Posterior cingulate gyrus (tissue), 11 donors: ENCODE data around the gene NAXD.
"Not testable (repeated sequence)": the region's sequence is repeated elsewhere in the genome, so short reads cannot be mapped to it uniquely, and the experiment has no call there.

Source experiments
- DNase-seq, 10 donors: peaks; one replicate each; pipeline versions ENCODE4 v3.0.0 to v3.0.0-alpha.2; 2020 to 2021; ENCODE audit warnings: mixed read lengths in 3 of 10
- intact Hi-C: fragments of 100-400 bp; cut with DNase I; formaldehyde crosslinking; loops from one replicate; pipeline ENCODE4 v1.15.1; 2023

Gene NAXD

GRCh38 chr13:110592665-110593064 is 22.7 kb upstream of the NAXD start:
- intact Hi-C loops = no loop called here

GRCh38 chr13:110593430-110594130 is 21.8 kb upstream of the NAXD start:
- DNase-seq = no peak
- intact Hi-C loops = no loop called here

More at GRCh38 chr13:110592665-110593064, 22.7 kb upstream of the NAXD start:
- no peak for DNase-seq

GRCh38 chr13:110597041-110597689 is 18.2 kb upstream of the NAXD start:
- DNase-seq = no peak
- intact Hi-C loops = loop anchor here (5.0 kb wide), 1 partner anchor 220 kb away; no protein-coding TSS in a partner anchor

- intact Hi-C loops = no loop called here
- no peak for DNase-seq
Observed at GRCh38 chr13:110600261-110600819, 15.0 kb upstream of the NAXD start.

GRCh38 chr13:110600980-110601379 is 14.4 kb upstream of the NAXD start:
- no peak for DNase-seq
- intact Hi-C loops = no loop called here

- intact Hi-C loops = no loop called here
- DNase-seq = no peak
Observed at GRCh38 chr13:110605132-110605531, 10.2 kb upstream of the NAXD start.

- DNase-seq, intact Hi-C loops: not testable (repeated sequence)
Observed at GRCh38 chr13:110606281-110606680, 9.1 kb upstream of the NAXD start.

GRCh38 chr13:110607675-110608224 is 7.6 kb upstream of the NAXD start:
- intact Hi-C loops = no loop called here
- DNase-seq = no peak

GRCh38 chr13:110610955-110611595 is 4.3 kb upstream of the NAXD start:
- DNase-seq = no peak
- intact Hi-C loops = loop anchor here (10.0 kb wide), 1 partner anchor 304 kb away; the partner anchor contains the start of gene ANKRD10

GRCh38 chr13:110615005-110615321 is 382 bp upstream of the NAXD start:
- intact Hi-C loops = loop anchor here (5.0 to 10.0 kb wide), 2 partner anchors 92 to 300 kb away; partner anchors contain the start of genes ANKRD10 and CARS2

GRCh38 chr13:110616103-110617101 is 1.1 kb downstream of the NAXD start:
- DNase-seq = peak in 3 of 10 donors; percentile 27 to 88 (median 78)
- intact Hi-C loops = loop anchor here (5.0 to 10.0 kb wide), 2 partner anchors 91 to 298 kb away; partner anchors contain the start of genes ANKRD10 and CARS2

More at GRCh38 chr13:110615005-110615321, 382 bp upstream of the NAXD start:
- DNase-seq = no peak

- no peak for DNase-seq
- intact Hi-C loops = loop anchor here (5.0 to 10.0 kb wide), 2 partner anchors 90 to 297 kb away; partner anchors contain the start of genes ANKRD10 and CARS2
Observed at GRCh38 chr13:110617321-110618072, 2.2 kb downstream of the NAXD start.

GRCh38 chr13:110618167-110618566 is 2.8 kb downstream of the NAXD start:
- DNase-seq = no peak
- intact Hi-C loops = loop anchor here (5.0 to 10.0 kb wide), 2 partner anchors 89 to 297 kb away; partner anchors contain the start of genes ANKRD10 and CARS2

GRCh38 chr13:110618780-110619179 is 3.4 kb downstream of the NAXD start:
- intact Hi-C loops = loop anchor here (5.0 to 10.0 kb wide), 2 partner anchors 89 to 296 kb away; partner anchors contain the start of genes ANKRD10 and CARS2

GRCh38 chr13:110620596-110620995 is 5.3 kb downstream of the NAXD start:
- intact Hi-C loops = no loop called here
- DNase-seq = no peak

More at GRCh38 chr13:110618780-110619179, 3.4 kb downstream of the NAXD start:
- no peak for DNase-seq

GRCh38 chr13:110624766-110625756 is 9.7 kb downstream of the NAXD start:
- intact Hi-C loops = no loop called here

GRCh38 chr13:110625771-110626321 is 10.5 kb downstream of the NAXD start:
- intact Hi-C loops = no loop called here
- peak in 1 of 10 donors; percentile 44 for DNase-seq

More at GRCh38 chr13:110624766-110625756, 9.7 kb downstream of the NAXD start:
- peak in 2 of 10 donors; percentile 61 to 64 for DNase-seq
